GM10266 (cell line): ENCODE data around the gene NACC1.

Experiments used
- DNase-seq: peaks from one replicate; pipeline ENCODE4 v3.0.0; 2012; ENCODE audit errors: extremely low spot score
- TF ChIP-seq, protein P1 (sequence below): IDR thresholded peaks from 2 replicates; pipeline ENCODE4 v1.5.1; 2012; ENCODE audit warnings: mild to moderate bottlenecking, low read depth; ENCODE audit not compliant: control insufficient read depth, insufficient read depth; ENCODE audit errors: missing control alignments

The NACC1 gene

DNA sequence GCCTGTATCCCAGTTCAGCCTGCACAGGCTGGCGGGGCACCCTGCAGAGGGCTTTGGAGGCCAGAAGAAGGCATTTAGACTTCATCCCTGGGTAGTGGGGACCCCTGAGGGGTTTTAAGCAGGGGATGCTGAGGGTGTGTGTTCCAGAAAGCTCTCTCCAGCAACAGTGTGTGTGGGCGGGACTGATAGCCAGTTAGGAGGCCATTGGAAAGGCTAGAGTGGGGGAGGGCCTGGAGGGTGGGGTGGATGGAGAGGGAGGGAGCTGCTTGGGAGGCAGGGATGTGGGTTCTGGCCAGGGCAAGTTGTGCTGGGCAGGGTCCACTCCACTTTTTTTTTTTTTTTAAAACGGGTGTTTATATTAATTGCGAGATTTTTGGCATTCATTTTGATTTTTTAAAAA, 43.7 kb upstream of the NACC1 start:
- no peak for DNase-seq

DNA sequence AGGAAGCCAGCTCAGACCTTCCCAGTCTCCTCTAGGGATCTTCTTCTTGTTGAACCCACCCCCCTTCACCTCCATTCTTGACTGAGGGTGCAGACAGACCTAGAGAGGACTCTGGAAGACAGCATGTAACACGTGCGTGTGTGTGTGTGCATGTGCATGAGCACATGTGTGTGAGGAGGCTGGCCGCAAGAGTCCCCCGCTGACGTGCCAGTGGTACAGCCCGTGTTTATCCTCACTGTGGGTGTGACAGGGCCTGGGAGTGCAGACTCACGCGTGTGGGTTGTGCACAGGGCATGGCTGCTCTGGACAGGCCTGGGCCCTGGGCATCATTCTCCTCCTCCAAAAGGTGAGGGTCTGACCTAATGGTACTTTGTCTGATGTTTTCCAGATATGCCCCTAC, 41.7 kb upstream of the NACC1 start:
- TF ChIP-seq, protein P1, sequence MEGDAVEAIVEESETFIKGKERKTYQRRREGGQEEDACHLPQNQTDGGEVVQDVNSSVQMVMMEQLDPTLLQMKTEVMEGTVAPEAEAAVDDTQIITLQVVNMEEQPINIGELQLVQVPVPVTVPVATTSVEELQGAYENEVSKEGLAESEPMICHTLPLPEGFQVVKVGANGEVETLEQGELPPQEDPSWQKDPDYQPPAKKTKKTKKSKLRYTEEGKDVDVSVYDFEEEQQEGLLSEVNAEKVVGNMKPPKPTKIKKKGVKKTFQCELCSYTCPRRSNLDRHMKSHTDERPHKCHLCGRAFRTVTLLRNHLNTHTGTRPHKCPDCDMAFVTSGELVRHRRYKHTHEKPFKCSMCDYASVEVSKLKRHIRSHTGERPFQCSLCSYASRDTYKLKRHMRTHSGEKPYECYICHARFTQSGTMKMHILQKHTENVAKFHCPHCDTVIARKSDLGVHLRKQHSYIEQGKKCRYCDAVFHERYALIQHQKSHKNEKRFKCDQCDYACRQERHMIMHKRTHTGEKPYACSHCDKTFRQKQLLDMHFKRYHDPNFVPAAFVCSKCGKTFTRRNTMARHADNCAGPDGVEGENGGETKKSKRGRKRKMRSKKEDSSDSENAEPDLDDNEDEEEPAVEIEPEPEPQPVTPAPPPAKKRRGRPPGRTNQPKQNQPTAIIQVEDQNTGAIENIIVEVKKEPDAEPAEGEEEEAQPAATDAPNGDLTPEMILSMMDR = no peak
- no peak for DNase-seq

More for the DNA sequence above, 43.7 kb upstream of the NACC1 start:
- TF ChIP-seq, protein P1 = no peak

DNA sequence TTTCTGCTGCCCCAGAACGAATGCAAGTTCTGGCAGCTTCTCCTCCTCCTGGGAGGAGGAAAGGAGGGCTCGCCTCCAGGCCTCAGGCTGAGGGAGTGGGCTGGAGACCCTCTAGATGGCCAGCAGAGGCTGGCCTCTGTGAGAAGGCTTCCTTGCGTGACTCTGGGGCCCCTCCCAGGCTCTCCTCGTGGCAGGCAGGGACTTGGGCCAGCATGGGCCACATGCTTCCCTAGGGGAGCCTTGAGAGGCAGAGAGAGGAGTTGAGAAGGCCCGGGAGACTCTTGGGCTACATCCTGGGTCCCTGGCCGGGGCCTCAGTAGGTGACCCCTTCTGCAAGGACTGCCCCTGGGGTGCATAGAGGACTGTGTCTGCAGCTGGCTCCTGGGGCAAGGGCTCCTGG, 41.3 kb upstream of the NACC1 start:
- no peak for DNase-seq
- TF ChIP-seq, protein P1 = no peak

DNA sequence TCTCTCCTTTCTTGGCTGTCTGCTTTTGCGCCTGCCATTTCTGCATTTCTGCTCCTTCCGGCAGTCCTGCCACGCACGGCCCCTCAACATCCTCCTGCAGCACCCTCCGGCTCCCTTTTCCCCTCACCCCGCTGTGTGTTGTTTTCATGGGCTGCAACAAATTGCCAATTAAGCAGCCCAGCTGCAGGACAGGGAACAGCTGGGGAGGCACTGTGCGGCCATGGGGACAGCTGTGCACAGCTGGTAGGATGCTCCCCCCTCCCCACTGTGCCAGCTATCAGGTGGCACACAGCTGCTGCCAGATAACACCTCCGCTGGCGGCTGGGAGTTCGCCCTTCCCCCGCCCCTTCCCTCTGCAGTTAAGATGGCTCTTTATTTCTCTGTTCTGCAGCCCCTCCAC, 40.8 kb upstream of the NACC1 start:
- TF ChIP-seq, protein P1 = no peak
- DNase-seq = no peak

DNA sequence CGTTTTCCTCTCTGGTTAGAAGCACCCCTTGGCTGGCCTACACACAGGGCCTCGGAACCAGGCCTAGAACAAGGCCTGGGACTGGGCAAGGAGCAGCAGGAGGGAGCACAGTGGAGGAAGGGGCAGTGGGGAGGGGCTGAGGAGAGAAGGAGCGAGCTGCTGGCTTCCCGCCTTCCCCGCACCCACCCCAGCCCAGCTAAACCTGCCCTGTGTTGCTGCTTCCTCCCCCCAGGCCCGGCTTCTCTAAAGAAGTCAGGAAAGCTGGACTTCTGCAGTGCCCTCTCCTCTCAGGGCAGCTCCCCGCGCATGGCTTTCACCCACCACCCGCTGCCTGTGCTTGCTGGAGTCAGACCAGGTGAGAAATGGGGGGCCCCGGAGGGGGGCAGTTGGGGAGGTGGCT, 39.7 kb upstream of the NACC1 start:
- DNase-seq = no peak
- TF ChIP-seq, protein P1 = no peak

DNA sequence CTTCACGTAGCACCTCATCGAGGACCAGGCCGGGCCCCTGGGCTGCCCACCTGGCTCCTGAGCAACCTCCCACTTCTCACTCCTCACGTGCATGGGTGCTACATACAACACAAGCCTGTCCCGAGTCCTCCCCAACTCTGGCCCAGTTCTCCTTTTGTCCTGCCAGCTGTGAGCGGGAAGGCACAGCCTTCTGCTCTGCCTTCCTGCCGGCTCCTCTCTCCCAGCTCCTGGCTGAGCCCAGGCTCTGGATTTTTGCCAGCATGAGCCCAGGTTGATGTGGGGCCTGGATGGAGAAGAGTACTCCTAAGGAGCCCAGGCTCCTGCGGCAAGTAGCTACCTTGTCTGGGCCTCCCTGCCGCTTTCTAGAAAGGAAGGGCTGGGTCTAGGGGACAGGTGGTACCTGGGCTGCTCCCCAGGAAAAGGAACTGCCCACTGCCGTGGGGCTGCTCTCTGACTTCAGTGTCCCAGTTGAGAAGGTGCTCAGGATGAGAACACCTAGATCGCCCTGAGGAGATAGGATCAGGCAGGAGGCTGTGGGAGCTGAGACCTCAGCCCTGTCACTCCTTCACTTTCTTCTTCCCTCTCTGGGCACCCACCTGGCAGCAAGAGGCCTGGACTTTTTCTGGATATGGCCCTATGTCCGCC, 39.0 kb upstream of the NACC1 start:
- TF ChIP-seq, protein P1 = no peak
- no peak for DNase-seq

DNA sequence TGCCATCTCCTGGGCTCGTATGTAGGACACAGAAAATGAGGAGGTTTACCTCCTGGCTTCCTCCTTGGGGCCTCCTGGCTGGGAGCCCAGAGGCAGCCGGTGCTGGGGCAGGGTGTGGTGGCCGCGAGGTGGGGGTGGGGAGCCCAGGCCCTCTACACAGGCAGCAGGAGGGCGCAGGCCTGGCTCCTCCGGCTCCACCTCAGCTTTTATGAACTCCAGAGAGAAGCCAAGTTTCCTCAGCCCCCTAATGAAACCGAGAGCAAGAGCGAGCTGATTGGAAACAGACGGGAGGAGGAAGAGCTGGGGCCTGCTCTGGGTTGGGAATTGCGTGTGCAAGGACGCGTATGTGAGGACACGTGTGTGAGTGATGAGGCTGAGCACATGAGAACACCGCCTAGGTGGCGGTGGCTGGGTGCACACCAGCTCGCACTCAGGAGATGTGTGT, 38.5 kb upstream of the NACC1 start:
- no peak for DNase-seq
- TF ChIP-seq, protein P1 = no peak
